Activated B cell treated with CpG ODN at 0.5 μM for 24 hours (primary cell): ENCODE data around the gene RWDD4. TPM values are rescaled to one million over a fixed set of nuclear protein-coding genes. Genes with fewer than 3 reads are reported as not detected.

Experiments
- ATAC-seq: fragments of 200-7000 bp; cut with Tn5 transposase; one replicate; pipeline ENCODE4 v1.10.0; 2021; ENCODE audit warnings: low read depth, mild to moderate bottlenecking, moderate library complexity
- CTCF ChIA-PET: fragments of 350-600 bp; sonication (Branson Sonifier 250); formaldehyde crosslinking; loops from one replicate; lab custom pipeline; 2021; ENCODE audit warnings: antibody characterized with exemption; lab: Charles Lee
- POLR2A ChIA-PET: fragments of 350-600 bp; sonication (Branson Sonifier 250); formaldehyde crosslinking; loops from one replicate; lab custom pipeline; 2021; ENCODE audit warnings: antibody characterized with exemption; lab: Charles Lee
- DNase-seq: peaks from one replicate; pipeline ENCODE4 v3.0.0; 2022
- H3K27ac Mint-ChIP-seq: one replicate; pipeline ENCODE4 v1.8.0; 2020; ENCODE audit warnings: mixed read lengths
- H3K27me3 Mint-ChIP-seq: one replicate; pipeline ENCODE4 v1.8.0; 2021; ENCODE audit warnings: mixed read lengths
- H3K36me3 Mint-ChIP-seq: one replicate; pipeline ENCODE4 v1.8.0; 2021; ENCODE audit warnings: low read depth, mixed read lengths
- H3K4me1 Mint-ChIP-seq: one replicate; pipeline ENCODE4 v1.8.0; 2021; ENCODE audit warnings: mixed read lengths
- H3K4me3 Mint-ChIP-seq: one replicate; pipeline ENCODE4 v1.8.0; 2020; ENCODE audit warnings: mild to moderate bottlenecking, mixed read lengths
- H3K9me3 Mint-ChIP-seq: one replicate; pipeline ENCODE4 v1.8.0; 2020; ENCODE audit warnings: mixed read lengths
- CTCF ChIP-seq: fragments of 200-600 bp; IDR thresholded peaks from one replicate; pipeline ENCODE4 v1.8.0; 2022; ENCODE audit warnings: antibody characterized with exemption, mild to moderate bottlenecking
- intact Hi-C: fragments of 100-400 bp; cut with micrococcal nuclease; formaldehyde crosslinking; loops from one replicate; pipeline ENCODE4 v1.15.1; 2024
- total RNA-seq: library from RNA; stranded (reverse); gene quantifications from 2 replicates; pipeline ENCODE4 v1.2.3, GENCODE V29; 2022

Gene RWDD4
- total RNA-seq, 1 donor from 2014 or later: 14.6 TPM

GRCh38 chr4:183637461-183637860, 21.5 kb downstream of the RWDD4 start:
- Mint-ChIP-seq H3K9me3 (no peaks in the 10 kb centered on the region), H3K36me3 (peaks cover 8% of the 10 kb centered on the region), H3K27ac (no peak overlapping the region), H3K4me1 (no peaks in the 10 kb centered on the region), H3K27me3 (peaks cover 3% of the 10 kb centered on the region), H3K4me3 (no peak overlapping the region)
- DNase-seq (no peak), ATAC-seq (no peak)
- POLR2A ChIA-PET: no interaction called here
- TF ChIP-seq CTCF: no peak
- intact Hi-C loops: no loop called here
- CTCF ChIA-PET: no interaction called here

DNA sequence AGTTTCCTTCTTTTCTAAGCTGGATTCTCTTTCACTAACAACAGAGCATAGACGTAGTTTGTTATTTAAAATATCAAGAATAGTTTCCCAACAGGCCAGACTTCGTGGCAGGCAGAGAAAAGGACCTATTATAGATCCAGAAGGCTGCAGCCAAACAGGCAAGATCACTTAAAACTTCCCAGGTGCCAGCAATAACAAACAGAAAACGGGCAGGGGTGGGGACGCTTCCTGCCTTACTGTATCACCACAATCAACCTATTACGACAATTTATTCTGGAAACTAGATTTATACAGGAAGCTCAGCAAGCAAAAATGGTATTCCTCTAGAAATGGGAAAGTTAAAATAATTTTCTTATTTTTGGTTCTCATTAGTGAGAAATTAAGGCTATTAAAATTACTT, 22.1 kb downstream of the RWDD4 start:
- no peak for ATAC-seq
- Mint-ChIP-seq H3K36me3 (peaks cover 6% of the 10 kb centered on the region), H3K27me3 (peaks cover 5% of the 10 kb centered on the region), H3K27ac (no peak overlapping the region), H3K4me1 (no peaks in the 10 kb centered on the region), H3K9me3 (no peaks in the 10 kb centered on the region), H3K4me3 (no peak overlapping the region)
- intact Hi-C loops: no loop called here
- no peak for TF ChIP-seq CTCF
- ChIA-PET POLR2A (no interaction called here), CTCF (no interaction called here)
- no peak for DNase-seq

DNA sequence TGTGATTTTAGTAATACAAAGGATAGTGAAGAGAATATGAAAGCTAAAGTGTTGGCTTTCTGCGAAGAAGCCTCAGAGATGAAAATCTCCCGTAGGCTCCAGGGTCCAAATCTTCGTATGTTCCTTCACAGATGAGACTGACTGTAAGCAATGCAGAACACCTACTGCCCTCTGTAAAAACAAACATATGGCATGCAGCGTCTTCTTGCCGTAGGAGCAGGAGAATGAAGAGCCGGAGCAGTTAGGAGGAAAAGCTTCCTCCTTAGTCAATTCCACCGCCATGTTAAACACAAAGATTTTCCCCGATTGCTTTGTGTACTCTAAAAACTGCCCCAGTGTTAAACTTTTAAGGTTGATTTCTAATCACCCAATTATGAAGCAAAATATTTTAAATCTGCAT, 22.5 kb downstream of the RWDD4 start:
- ATAC-seq (no peak), DNase-seq (no peak)
- peaks cover 6% of the 10 kb centered on the region for H3K36me3 Mint-ChIP-seq
- no peaks in the 10 kb centered on the region for H3K9me3 Mint-ChIP-seq
- ChIA-PET POLR2A (no interaction called here), CTCF (no interaction called here)
- no peak overlapping the region for H3K27ac Mint-ChIP-seq
- TF ChIP-seq CTCF: no peak
- H3K4me1 Mint-ChIP-seq: no peaks in the 10 kb centered on the region
- H3K27me3 Mint-ChIP-seq: peaks cover 5% of the 10 kb centered on the region
- no peak overlapping the region for H3K4me3 Mint-ChIP-seq
- intact Hi-C loops: no loop called here

DNA sequence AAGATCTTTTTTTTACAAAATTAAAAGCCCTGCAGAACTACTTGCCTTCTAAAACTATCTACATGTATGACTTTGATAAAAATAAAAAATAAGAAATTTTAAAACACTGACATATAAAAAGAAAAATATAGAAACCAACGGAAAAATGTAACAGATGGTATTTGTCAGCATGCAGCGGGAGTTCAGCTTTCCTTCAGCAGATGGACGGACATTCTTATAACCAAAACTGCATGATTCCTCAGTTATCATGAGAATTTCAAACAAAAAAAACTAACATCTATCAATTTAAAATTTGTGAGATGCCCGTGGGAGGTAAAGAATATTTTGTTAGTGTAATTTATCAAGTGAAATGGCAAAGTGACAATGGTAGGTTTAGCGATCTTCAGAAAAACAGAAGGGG, 23.2 kb downstream of the RWDD4 start:
- no peaks in the 10 kb centered on the region for H3K9me3 Mint-ChIP-seq
- intact Hi-C loops: no loop called here
- no peak overlapping the region for H3K27ac Mint-ChIP-seq
- ChIA-PET POLR2A (no interaction called here), CTCF (no interaction called here)
- DNase-seq (no peak), ATAC-seq (no peak)
- no peak for TF ChIP-seq CTCF
- peaks cover 3% of the 10 kb centered on the region for H3K36me3 Mint-ChIP-seq
- H3K4me3 Mint-ChIP-seq: no peak overlapping the region
- peaks cover 5% of the 10 kb centered on the region for H3K27me3 Mint-ChIP-seq
- no peaks in the 10 kb centered on the region for H3K4me1 Mint-ChIP-seq

GRCh38 chr4:183635321-183635720, 23.7 kb downstream of the RWDD4 start:
- Mint-ChIP-seq H3K9me3 (no peaks in the 10 kb centered on the region), H3K27ac (no peak overlapping the region), H3K36me3 (peaks cover 3% of the 10 kb centered on the region), H3K27me3 (peaks cover 5% of the 10 kb centered on the region), H3K4me3 (no peak overlapping the region), H3K4me1 (no peaks in the 10 kb centered on the region)
- intact Hi-C loops: no loop called here
- TF ChIP-seq CTCF: no peak
- no peak for DNase-seq
- CTCF ChIA-PET: no interaction called here
- POLR2A ChIA-PET: no interaction called here
- no peak for ATAC-seq
